ENCODE results near the gene ACSL4. TPM values are rescaled to one million over a fixed set of nuclear protein-coding genes. Genes with fewer than 3 reads are reported as not detected.

ACSL4 gene
- 87.7 TPM for total RNA-seq
- long read RNA-seq, full-length matches to known transcripts: 3 of 71 reads
- long read RNA-seq, partial matches to known transcripts: 7 of 71 reads
- long read RNA-seq, other reads (novel, unspliced or antisense): 61 of 71 reads

DNA sequence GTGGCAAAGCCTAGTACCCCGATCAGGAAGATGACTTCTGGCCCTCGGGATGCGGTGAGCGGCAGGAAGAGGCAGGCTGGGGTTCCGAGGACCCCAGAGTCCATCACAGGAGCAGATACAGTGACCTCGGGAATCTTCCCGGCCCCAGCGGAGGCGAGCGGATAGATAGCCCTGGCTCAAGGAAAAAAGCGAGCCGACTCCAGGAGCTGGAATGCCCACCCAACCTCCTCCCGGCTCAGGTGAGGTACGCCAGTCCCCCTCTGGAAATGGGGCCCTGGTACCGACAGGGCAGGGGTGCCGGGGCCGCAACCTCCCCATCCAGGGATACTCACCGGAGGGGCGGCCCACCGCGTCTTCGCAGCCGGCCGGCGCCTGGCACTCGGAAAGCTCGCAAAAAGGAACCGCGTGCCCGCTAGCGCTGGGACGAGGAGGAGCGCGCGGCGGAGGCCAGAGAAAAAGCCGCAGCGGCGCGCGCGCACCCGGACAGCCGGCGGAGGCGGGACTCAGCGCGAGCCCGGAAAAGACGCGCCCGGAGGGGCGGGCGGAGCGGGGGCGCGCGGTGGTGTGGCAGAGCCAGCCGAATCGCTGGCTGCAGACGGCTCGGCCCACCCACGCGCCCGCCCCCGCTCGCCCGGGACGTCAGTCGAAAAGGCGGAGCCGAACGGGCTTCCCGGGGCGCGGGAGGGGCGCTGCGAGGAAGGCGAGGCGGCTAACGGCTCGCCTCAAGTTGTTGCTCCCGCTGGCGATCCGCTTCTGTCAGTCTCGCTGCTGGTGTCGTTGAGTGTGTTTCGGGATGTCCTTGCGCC, at the start of gene ACSL4:
TSS of gene ACSL4 (minus strand) at position 451 of the 806 bp plus-strand sequence. CDS start 49,894 bp downstream, outside the sequence.
- Histone ChIP-seq H3K27ac (peak within 1 kb of the TSS; percentile 90), H3K36me3 (no peaks in the 10 kb centered on the region), H3K4me3 (peak within 1 kb of the TSS; percentile 77), H3K9me3 (no peaks in the 10 kb centered on the region), H3K4me1 (peaks cover 5% of the 10 kb centered on the region), H3K27me3 (ENCODE audit: low read depth) (no peaks in the 10 kb centered on the region)
- DNase-seq (peak; percentile 93), ATAC-seq (peak; percentile 97 to 100)
- TF ChIP-seq, protein P1, sequence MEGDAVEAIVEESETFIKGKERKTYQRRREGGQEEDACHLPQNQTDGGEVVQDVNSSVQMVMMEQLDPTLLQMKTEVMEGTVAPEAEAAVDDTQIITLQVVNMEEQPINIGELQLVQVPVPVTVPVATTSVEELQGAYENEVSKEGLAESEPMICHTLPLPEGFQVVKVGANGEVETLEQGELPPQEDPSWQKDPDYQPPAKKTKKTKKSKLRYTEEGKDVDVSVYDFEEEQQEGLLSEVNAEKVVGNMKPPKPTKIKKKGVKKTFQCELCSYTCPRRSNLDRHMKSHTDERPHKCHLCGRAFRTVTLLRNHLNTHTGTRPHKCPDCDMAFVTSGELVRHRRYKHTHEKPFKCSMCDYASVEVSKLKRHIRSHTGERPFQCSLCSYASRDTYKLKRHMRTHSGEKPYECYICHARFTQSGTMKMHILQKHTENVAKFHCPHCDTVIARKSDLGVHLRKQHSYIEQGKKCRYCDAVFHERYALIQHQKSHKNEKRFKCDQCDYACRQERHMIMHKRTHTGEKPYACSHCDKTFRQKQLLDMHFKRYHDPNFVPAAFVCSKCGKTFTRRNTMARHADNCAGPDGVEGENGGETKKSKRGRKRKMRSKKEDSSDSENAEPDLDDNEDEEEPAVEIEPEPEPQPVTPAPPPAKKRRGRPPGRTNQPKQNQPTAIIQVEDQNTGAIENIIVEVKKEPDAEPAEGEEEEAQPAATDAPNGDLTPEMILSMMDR (IDR thresholded peaks at IDR 0.05): no peak
- intact Hi-C loops (cut with DNase I): no loop called here

DNA sequence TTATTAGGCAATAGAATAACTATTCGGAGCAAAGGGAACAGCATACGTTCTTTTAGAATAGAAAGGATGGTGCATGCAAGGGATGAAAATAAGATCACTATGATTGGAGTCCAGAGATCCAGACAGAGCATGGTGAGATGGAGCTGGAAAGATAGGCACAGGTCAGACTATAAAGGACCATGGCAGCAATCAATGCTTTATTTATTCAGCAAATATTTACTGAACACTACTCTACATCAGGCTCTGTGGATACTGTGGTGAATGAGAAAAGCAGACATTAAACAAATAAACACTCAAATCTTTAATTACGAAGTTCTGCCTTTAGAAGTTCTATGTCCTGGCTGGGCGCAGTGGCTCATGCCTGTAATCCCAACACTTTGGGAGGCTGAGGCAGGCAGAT, 44.7 kb upstream of the ACSL4 start:
- Histone ChIP-seq H3K4me3 (no peak overlapping the region), H3K4me1 (no peaks in the 10 kb centered on the region), H3K36me3 (no peaks in the 10 kb centered on the region), H3K9me3 (no peaks in the 10 kb centered on the region), H3K27me3 (ENCODE audit: low read depth) (no peaks in the 10 kb centered on the region), H3K27ac (no peak overlapping the region)
- ATAC-seq: peak in 1 of 2 donors; percentile 31
- TF ChIP-seq, protein P1 (IDR thresholded peaks at IDR 0.05): no peak
- intact Hi-C loops (cut with DNase I): no loop called here
- DNase-seq: no peak

DNA sequence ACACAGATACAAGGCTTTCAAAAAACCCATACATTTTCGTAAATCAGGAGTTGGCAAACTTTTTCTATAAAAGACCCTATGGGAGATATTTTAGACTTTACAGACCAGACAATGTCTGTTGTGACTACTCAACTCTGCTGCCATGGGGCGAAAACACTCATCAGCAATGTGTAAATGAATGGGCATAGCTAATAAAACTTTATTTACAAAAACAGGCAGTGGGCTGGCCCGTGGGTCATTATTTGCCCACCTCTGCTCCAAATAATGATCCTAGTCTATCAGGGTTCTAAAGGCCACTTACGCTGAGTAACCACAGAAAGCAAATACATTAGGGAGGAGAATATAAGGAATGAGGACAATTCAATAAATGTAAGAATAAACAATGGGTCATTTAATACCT, 43.9 kb upstream of the ACSL4 start:
- Histone ChIP-seq H3K4me1 (no peaks in the 10 kb centered on the region), H3K27me3 (ENCODE audit: low read depth) (no peaks in the 10 kb centered on the region), H3K36me3 (no peaks in the 10 kb centered on the region), H3K4me3 (no peak overlapping the region), H3K27ac (no peak overlapping the region), H3K9me3 (no peaks in the 10 kb centered on the region)
- DNase-seq: no peak
- TF ChIP-seq, protein P1 (IDR thresholded peaks at IDR 0.05): no peak
- no peak for ATAC-seq
- intact Hi-C loops (cut with DNase I): no loop called here

DNA sequence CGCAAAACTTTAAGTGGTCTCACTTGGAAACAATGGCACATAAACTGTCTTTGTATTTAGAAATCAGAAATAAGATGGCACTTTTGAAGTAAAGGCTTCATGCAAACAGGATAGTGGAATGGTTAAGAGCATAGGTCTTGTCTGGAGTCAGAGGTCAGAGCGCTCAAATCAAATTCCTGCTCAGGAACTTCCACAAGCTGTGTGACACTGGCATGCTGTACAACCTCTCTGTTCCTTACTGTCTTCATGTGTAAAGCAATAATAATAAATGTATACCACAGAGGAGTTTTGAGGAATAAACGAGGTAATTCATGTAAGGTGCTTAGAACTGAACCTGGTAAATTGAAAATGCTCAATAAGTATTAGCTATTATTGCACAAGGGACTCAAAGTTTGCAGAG, 43.4 kb upstream of the ACSL4 start:
- Histone ChIP-seq H3K27me3 (ENCODE audit: low read depth) (no peaks in the 10 kb centered on the region), H3K36me3 (no peaks in the 10 kb centered on the region), H3K4me1 (no peaks in the 10 kb centered on the region), H3K9me3 (no peaks in the 10 kb centered on the region), H3K4me3 (no peak overlapping the region), H3K27ac (no peak overlapping the region)
- intact Hi-C loops (cut with DNase I): no loop called here
- ATAC-seq (no peak), DNase-seq (no peak)
- TF ChIP-seq, protein P1 (IDR thresholded peaks at IDR 0.05): no peak

DNA sequence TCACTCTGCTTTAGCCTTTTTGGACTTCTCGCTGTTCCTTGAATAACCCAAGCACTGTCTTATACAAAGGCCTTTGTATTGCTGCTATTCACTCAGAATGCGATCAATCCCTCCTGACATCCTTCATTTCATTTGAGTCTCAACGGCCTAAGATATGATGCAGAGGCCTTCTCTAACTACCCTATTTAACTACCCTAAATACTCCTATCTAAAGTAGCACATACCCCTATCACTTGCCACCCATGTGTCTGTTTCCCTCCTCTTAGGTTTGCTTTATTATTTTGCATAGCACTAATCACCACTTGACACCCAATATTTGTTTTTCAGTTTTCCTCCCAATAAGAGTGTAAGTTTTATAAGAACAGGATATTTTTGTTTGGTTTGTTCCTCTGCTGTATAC, 42.3 kb upstream of the ACSL4 start:
- no peak overlapping the region for H3K4me3 ChIP-seq
- no peaks in the 10 kb centered on the region for H3K36me3 ChIP-seq
- intact Hi-C loops (cut with DNase I): no loop called here
- no peaks in the 10 kb centered on the region for H3K9me3 ChIP-seq
- TF ChIP-seq, protein P1 (IDR thresholded peaks at IDR 0.05): no peak
- H3K4me1 ChIP-seq: no peaks in the 10 kb centered on the region
- DNase-seq: no peak
- H3K27ac ChIP-seq: no peak overlapping the region
- no peaks in the 10 kb centered on the region for H3K27me3 ChIP-seq (ENCODE audit: low read depth)
- no peak for ATAC-seq
